ENCODE data around the gene SYDE2.
"Not testable (repeated sequence)": the region's sequence is repeated elsewhere in the genome, so short reads cannot be mapped to it uniquely, and the experiment has no call there.

Gene SYDE2, protein sequence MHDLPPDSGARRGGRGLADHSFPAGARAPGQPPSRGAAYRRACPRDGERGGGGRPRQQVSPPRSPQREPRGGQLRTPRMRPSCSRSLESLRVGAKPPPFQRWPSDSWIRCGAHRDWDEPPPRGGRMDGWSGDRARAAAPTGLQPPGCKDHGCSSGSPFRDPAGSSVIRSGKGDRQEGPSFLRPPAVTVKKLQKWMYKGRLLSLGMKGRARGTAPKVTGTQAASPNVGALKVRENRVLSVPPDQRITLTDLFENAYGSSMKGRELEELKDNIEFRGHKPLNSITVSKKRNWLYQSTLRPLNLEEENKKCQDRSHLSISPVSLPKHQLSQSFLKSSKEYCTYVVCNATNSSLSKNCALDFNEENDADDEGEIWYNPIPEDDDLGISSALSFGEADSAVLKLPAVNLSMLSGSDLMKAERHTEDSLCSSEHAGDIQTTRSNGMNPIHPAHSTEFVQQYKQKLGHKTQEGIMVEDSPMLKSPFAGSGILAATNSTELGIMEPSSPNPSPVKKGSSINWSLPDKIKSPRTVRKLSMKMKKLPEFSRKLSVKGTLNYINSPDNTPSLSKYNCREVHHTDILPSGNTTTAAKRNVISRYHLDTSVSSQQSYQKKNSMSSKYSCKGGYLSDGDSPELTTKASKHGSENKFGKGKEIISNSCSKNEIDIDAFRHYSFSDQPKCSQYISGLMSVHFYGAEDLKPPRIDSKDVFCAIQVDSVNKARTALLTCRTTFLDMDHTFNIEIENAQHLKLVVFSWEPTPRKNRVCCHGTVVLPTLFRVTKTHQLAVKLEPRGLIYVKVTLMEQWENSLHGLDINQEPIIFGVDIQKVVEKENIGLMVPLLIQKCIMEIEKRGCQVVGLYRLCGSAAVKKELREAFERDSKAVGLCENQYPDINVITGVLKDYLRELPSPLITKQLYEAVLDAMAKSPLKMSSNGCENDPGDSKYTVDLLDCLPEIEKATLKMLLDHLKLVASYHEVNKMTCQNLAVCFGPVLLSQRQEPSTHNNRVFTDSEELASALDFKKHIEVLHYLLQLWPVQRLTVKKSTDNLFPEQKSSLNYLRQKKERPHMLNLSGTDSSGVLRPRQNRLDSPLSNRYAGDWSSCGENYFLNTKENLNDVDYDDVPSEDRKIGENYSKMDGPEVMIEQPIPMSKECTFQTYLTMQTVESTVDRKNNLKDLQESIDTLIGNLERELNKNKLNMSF

DNA sequence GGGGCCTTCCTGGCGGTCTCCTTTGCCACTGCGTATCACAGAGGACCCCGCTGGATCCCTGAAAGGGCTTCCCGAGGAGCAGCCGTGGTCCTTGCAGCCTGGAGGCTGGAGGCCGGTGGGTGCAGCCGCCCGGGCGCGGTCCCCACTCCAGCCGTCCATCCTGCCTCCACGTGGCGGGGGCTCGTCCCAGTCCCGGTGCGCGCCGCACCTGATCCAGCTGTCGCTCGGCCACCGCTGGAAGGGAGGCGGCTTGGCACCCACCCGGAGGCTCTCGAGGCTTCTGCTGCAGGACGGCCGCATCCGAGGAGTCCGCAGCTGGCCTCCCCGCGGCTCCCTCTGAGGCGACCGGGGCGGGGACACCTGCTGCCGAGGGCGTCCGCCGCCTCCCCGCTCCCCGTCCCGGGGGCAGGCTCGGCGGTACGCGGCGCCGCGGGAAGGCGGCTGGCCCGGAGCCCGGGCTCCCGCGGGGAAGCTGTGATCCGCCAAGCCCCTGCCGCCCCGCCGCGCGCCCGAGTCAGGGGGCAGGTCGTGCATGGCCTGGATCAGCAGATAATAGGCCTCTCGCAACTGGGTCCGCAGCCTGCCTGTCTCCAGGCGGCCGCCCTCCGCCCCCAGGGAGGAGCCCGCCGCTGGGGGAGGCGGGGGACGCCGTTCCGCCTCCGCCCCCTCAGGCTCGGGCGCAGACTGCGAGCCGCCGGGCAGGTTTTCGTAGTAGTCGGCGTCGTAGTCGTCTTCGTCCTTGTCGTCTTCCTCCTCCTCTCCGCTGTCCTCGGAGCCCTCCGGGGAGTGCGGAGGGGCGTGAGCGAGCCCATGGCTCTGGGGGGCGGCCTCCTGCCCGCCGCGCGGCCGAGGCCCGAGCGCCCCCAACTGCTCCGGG, at the start of gene SYDE2:
SYDE2 (minus strand) TSS at position 554 of the 877 bp plus-strand sequence; CDS start at position 534, 20 bp downstream.
- in situ Hi-C loops (cut with HindIII; ENCODE audit: low pct_ligation_motif_present, low sequenced_read_pairs) = no loop called here
- DNase-seq = peak; percentile 42
- Histone ChIP-seq H3K36me3 (replicated peaks) (no peaks in the 10 kb centered on the region), H3K27ac (peak within 1 kb of the TSS; percentile 53), H3K4me3 (ENCODE audit: low read depth, low read length) (peak within 1 kb of the TSS; percentile 68), H3K27me3 (replicated peaks) (no peaks in the 10 kb centered on the region)
- TF ChIP-seq, protein P1, sequence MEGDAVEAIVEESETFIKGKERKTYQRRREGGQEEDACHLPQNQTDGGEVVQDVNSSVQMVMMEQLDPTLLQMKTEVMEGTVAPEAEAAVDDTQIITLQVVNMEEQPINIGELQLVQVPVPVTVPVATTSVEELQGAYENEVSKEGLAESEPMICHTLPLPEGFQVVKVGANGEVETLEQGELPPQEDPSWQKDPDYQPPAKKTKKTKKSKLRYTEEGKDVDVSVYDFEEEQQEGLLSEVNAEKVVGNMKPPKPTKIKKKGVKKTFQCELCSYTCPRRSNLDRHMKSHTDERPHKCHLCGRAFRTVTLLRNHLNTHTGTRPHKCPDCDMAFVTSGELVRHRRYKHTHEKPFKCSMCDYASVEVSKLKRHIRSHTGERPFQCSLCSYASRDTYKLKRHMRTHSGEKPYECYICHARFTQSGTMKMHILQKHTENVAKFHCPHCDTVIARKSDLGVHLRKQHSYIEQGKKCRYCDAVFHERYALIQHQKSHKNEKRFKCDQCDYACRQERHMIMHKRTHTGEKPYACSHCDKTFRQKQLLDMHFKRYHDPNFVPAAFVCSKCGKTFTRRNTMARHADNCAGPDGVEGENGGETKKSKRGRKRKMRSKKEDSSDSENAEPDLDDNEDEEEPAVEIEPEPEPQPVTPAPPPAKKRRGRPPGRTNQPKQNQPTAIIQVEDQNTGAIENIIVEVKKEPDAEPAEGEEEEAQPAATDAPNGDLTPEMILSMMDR (IDR thresholded peaks at IDR 0.05; ENCODE audit: low read depth, low read length, missing control alignments) = no peak

DNA sequence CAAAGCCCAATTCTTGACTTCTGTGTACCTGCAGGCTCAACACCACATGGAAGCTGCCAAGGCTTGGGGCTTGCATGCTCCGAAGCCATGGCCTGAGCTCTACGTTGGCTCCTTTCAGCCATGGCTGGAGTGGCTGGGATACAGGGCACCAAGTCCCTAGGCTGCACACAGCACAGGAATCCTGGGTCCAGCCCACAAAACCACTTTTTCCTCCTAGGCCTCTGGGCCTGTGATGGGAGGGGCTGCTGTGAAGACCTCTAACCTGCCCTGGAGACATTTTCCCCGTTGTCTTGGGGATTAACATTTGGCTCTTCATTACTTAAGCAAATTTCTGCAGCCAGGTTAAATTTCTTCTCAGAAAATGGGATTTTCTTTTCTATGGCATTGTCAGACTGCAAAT, 48.2 kb upstream of the SYDE2 start:
- H3K27me3 ChIP-seq (replicated peaks); H3K36me3 ChIP-seq (replicated peaks); H3K27ac ChIP-seq; DNase-seq; in situ Hi-C loops (cut with HindIII; ENCODE audit: low pct_ligation_motif_present, low sequenced_read_pairs); H3K4me3 ChIP-seq (ENCODE audit: low read depth, low read length): not testable (repeated sequence)

DNA sequence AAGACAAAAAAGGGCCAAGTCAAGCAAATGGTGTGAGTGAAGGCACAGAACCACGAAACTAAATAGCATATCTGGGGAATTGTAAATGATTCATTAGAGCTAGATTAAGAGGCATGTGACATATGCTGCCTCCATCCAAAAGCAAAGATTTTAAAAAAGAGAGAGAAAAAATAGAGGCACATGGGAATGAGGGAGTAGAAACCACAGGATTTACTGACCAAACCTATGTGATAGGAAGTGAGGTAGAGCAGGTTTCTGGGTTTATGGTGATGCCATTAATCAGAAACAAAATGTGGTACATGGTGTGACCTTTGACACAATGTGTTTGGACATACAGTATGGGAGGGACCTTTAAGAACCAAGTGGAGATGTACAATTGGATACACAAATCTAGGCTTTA, 45.1 kb upstream of the SYDE2 start:
- H3K27me3 ChIP-seq (replicated peaks) = no peaks in the 10 kb centered on the region
- in situ Hi-C loops (cut with HindIII; ENCODE audit: low pct_ligation_motif_present, low sequenced_read_pairs) = no loop called here
- no peak overlapping the region for H3K27ac ChIP-seq
- no peak overlapping the region for H3K4me3 ChIP-seq (ENCODE audit: low read depth, low read length)
- TF ChIP-seq, protein P1 (IDR thresholded peaks at IDR 0.05; ENCODE audit: low read depth, low read length, missing control alignments) = no peak
- H3K36me3 ChIP-seq (replicated peaks) = no peaks in the 10 kb centered on the region
- no peak for DNase-seq

DNA sequence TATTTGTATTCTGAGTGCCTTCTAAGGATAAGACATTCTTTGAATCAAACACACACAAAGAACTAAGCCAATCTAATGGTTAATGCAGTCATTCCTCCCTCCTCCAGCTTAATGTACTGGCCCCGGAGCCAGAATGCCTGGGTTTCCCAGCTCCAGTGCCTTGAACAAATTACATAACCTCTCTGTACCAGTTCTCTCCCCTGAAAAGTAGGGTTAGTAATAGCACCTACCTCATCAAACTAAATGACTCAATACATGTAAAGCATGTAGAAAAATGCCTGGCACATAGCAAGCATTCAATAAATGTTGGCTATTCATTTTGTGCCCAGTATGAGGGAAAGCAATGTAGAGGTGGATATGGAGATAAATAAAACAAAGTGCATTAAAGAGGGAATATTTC, 44.6 kb upstream of the SYDE2 start:
- in situ Hi-C loops (cut with HindIII; ENCODE audit: low pct_ligation_motif_present, low sequenced_read_pairs) = no loop called here
- Histone ChIP-seq H3K4me3 (ENCODE audit: low read depth, low read length) (no peak overlapping the region), H3K27ac (no peak overlapping the region), H3K27me3 (replicated peaks) (no peaks in the 10 kb centered on the region), H3K36me3 (replicated peaks) (no peaks in the 10 kb centered on the region)
- TF ChIP-seq, protein P1 (IDR thresholded peaks at IDR 0.05; ENCODE audit: low read depth, low read length, missing control alignments) = no peak
- DNase-seq = no peak

DNA sequence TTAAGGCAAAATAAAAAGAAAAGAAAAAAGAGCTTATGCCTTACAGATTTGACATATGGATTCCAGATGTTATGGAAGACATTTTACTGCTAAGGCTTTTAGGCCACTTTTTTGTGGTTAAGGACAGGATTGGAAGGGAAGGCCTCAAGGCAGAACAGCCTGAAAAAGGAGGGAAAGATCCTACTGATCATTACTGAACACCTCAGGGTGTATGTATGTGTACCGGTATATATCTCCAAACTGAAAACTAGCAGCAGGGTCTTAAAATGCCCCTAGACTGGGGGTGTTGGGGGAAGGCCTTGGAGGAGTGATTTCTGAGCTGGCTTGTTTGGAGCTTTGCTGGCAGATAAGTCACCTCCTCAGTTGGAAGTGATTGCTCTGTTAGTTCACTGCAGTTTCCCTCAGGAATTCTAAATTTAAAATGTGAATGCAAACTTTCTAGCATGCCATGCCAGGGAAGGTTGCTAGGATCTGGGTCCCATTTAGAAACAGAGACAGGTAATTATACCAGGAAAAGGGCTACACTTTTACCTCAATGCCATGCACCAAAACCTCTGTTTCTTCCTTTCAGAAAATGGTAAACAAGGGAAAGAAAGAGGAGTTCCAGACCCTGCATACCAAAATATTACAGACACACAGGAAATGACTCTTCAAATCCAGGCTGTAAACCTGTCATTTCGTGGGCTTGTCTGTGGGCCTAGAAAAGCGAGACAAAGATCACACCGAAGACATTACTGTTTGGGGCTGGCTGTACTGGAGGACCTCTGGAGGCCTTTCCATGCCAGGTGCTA, 43.6 kb upstream of the SYDE2 start:
- Histone ChIP-seq H3K4me3 (ENCODE audit: low read depth, low read length) (no peak overlapping the region), H3K27ac (no peak overlapping the region), H3K27me3 (replicated peaks) (no peaks in the 10 kb centered on the region), H3K36me3 (replicated peaks) (no peaks in the 10 kb centered on the region)
- in situ Hi-C loops (cut with HindIII; ENCODE audit: low pct_ligation_motif_present, low sequenced_read_pairs) = no loop called here
- DNase-seq = no peak
- TF ChIP-seq, protein P1 (IDR thresholded peaks at IDR 0.05; ENCODE audit: low read depth, low read length, missing control alignments) = no peak
